Measurements from ENCODE around the gene SAMD7. TPM values are rescaled to one million over a fixed set of nuclear protein-coding genes. Genes with fewer than 3 reads are reported as not detected.

Gene SAMD7
- total and polyA plus RNA-seq, 11 donors = not detected

DNA sequence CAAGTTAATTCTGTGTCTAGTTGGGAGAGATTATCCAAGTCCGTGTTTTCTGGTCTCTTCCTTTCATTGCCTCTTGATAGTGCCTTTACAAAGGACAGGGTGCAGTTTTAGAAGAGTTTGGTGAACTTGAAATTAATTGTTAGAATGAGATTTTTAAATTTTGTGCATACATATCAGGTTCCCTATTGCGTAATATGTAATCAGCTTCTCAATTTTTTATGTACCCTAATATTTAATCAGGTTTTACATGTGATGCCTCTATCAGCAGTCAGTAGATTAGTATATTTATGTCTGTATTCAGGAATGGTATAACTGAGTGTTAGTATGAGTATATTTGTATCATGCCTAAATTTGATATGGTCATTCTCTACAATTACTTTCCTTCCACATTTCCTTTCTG, 60.1 kb downstream of the SAMD7 start:
- intact Hi-C loops (cut with DNase I) = loop anchor here in 2 of 10 donors (5.0 to 10.0 kb wide), 2 partner anchors 194 to 207 kb away; partner anchors contain the start of genes ACTRT3 (in 1 of the 2) and TERC (in 1 of the 2)
- H3K27ac ChIP-seq = no peak overlapping the region
- peaks cover 2 to 56% (median 44%) of the 10 kb centered on the region in 12 donors for H3K4me1 ChIP-seq
- no peaks in the 10 kb centered on the region for H3K9me3 ChIP-seq
- WGBS, 4 donors = 59 to 85% (median 80%) methylated on average over 2 of the region's 2 CpGs
- TF ChIP-seq, protein P1, sequence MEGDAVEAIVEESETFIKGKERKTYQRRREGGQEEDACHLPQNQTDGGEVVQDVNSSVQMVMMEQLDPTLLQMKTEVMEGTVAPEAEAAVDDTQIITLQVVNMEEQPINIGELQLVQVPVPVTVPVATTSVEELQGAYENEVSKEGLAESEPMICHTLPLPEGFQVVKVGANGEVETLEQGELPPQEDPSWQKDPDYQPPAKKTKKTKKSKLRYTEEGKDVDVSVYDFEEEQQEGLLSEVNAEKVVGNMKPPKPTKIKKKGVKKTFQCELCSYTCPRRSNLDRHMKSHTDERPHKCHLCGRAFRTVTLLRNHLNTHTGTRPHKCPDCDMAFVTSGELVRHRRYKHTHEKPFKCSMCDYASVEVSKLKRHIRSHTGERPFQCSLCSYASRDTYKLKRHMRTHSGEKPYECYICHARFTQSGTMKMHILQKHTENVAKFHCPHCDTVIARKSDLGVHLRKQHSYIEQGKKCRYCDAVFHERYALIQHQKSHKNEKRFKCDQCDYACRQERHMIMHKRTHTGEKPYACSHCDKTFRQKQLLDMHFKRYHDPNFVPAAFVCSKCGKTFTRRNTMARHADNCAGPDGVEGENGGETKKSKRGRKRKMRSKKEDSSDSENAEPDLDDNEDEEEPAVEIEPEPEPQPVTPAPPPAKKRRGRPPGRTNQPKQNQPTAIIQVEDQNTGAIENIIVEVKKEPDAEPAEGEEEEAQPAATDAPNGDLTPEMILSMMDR (IDR thresholded peaks at IDR 0.05) = no peak
- TF ChIP-seq POLR2A (IDR thresholded peaks at IDR 0.05) = no peak
- H3K4me3 ChIP-seq = no peak overlapping the region
- no peaks in the 10 kb centered on the region for H3K27me3 ChIP-seq
- no peak for ATAC-seq
- H3K36me3 ChIP-seq = peaks cover 0 to 43% (median 19%) of the 10 kb centered on the region in 9 donors
- no peak for DNase-seq

DNA sequence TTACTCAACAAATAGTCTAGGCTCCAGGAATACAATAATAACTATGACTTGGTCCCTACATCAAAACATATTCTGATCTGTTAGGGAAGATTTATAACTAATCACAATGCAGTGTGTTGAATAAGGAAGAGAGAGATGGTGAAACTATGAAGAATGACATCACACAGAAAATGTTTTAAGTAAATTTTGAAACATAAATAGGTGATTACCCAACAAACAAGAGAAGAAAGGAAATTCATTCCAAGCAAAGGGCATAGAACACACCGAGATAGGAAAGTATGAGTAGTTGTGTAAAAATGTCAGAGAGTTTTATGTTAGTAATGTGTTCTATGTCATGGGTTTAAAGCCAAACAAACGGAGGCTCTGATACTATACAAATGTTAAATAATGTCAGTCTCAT, 68.7 kb downstream of the SAMD7 start:
- H3K9me3 ChIP-seq = no peaks in the 10 kb centered on the region
- 74 to 87% (median 86%) methylated on average over 2 of the region's 2 CpGs for WGBS, 4 donors
- intact Hi-C loops (cut with DNase I) = loop anchor here in 3 of 10 donors (5.0 to 10.0 kb wide), 3 partner anchors 117 to 135 kb away; no protein-coding TSS in a partner anchor
- H3K27ac ChIP-seq = no peak overlapping the region
- no peak for DNase-seq
- H3K27me3 ChIP-seq = no peaks in the 10 kb centered on the region
- H3K4me3 ChIP-seq = no peak overlapping the region
- ATAC-seq = no peak
- peaks cover 6 to 100% (median 98%) of the 10 kb centered on the region in 9 donors for H3K36me3 ChIP-seq
- peaks cover 0 to 6% (median 0%) of the 10 kb centered on the region in 12 donors for H3K4me1 ChIP-seq
- no peak for TF ChIP-seq POLR2A (IDR thresholded peaks at IDR 0.05)
- TF ChIP-seq, protein P1 (IDR thresholded peaks at IDR 0.05) = no peak

DNA sequence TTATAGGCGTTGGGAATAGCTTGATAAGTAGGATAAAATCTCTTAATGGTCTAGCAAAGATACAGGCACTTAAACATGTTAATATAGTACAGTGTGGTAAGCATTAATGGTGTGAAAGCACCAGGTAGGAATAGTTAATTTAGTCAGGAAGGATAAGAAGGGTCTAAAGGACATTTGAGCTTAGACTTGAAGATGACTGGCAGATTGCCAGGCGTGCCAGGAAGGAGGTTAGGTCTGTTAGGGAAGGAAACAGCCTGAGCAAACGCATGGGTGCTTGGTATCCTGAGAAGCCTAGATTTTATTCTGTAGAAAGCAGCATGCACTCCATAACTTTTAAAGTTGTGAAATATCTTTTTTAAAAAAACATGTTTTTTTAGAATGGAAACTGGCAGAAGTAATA, 72.9 kb downstream of the SAMD7 start:
- ATAC-seq = no peak
- TF ChIP-seq POLR2A (IDR thresholded peaks at IDR 0.05) = no peak
- TF ChIP-seq, protein P1 (IDR thresholded peaks at IDR 0.05) = no peak
- no peak overlapping the region for H3K27ac ChIP-seq
- no peak overlapping the region for H3K4me3 ChIP-seq
- intact Hi-C loops (cut with DNase I) = loop anchor here in 3 of 10 donors (5.0 to 10.0 kb wide), 3 partner anchors 113 to 131 kb away; no protein-coding TSS in a partner anchor
- WGBS, 4 donors = 59 to 73% (median 68%) methylated on average over 3 of the region's 3 CpGs
- peak in 1 of 5 donors; percentile 29 for DNase-seq
- peaks cover 6 to 100% (median 100%) of the 10 kb centered on the region in 9 donors for H3K36me3 ChIP-seq
- no peaks in the 10 kb centered on the region for H3K27me3 ChIP-seq
- peaks cover 0 to 6% (median 0%) of the 10 kb centered on the region in 12 donors for H3K4me1 ChIP-seq
- H3K9me3 ChIP-seq = no peaks in the 10 kb centered on the region

Other genes starting within 250 kb of the SAMD7 start
- gene MECOM, start 247.9 kb upstream of the SAMD7 start, total RNA-seq = 10 to 100 TPM; 11.2 to 22.4 (median 17.1) TPM
- 1 to 10 TPM; 5.8 to 9.2 TPM for gene MECOM, start 247.9 kb upstream of the SAMD7 start, polyA plus RNA-seq
- gene TERC, start 146.5 kb upstream of the SAMD7 start, total RNA-seq = 10 to 100 TPM in 2 of 9 donors, 1 to 10 TPM in 5, not detected in 2; 1.0 to 60.8 (median 3.1) TPM
- not detected for gene TERC, start 146.5 kb upstream of the SAMD7 start, polyA plus RNA-seq
- gene ACTRT3, start 142.0 kb upstream of the SAMD7 start, total RNA-seq = 1 to 10 TPM in 2 of 9 donors, under 1 TPM in 7; 0.18 to 1.3 (median 0.54) TPM
- under 1 TPM; 0.27 to 0.68 TPM for gene ACTRT3, start 142.0 kb upstream of the SAMD7 start, polyA plus RNA-seq
- gene MYNN, start 138.2 kb upstream of the SAMD7 start, total RNA-seq = 10 to 100 TPM in 7 of 9 donors, 1 to 10 TPM in 2; 8.8 to 14.1 (median 10.5) TPM
- gene MYNN, start 138.2 kb upstream of the SAMD7 start, polyA plus RNA-seq = 1 to 10 TPM; 5.0 to 9.9 TPM
- not detected for gene LRRIQ4, start 98.7 kb upstream of the SAMD7 start, total RNA-seq
- gene LRRIQ4, start 98.7 kb upstream of the SAMD7 start, polyA plus RNA-seq = not detected
- gene LRRC34, start 98.7 kb upstream of the SAMD7 start, total RNA-seq = 1 to 10 TPM in 6 of 9 donors, under 1 TPM in 2, not detected in 1; 0.60 to 2.4 (median 1.6) TPM
- gene LRRC34, start 98.7 kb upstream of the SAMD7 start, polyA plus RNA-seq = under 1 TPM; 0.91 to 0.93 TPM
- gene LRRC31, start 41.6 kb upstream of the SAMD7 start, total RNA-seq = under 1 TPM in 1 of 9 donors, not detected in 8; 0.12 TPM
- not detected for gene LRRC31, start 41.6 kb upstream of the SAMD7 start, polyA plus RNA-seq
- 100 to 1,000 TPM in 1 of 9 donors, 10 to 100 TPM in 8; 29.5 to 104 (median 75.2) TPM for gene SEC62, start 55.2 kb downstream of the SAMD7 start, total RNA-seq
- gene SEC62, start 55.2 kb downstream of the SAMD7 start, polyA plus RNA-seq = 10 to 100 TPM; 42.1 to 53.2 TPM
- gene GPR160, start 126.4 kb downstream of the SAMD7 start, total RNA-seq = 1 to 10 TPM in 4 of 9 donors, under 1 TPM in 5; 0.28 to 2.6 (median 0.99) TPM
- gene GPR160, start 126.4 kb downstream of the SAMD7 start, polyA plus RNA-seq = under 1 TPM; 0.65 to 1.00 TPM